LHCN-M2 (cell line): ENCODE results near the gene RFC5. TPM values are rescaled to one million over a fixed set of nuclear protein-coding genes. Genes with fewer than 3 reads are reported as not detected.
"Not testable (repeated sequence)": the region's sequence is repeated elsewhere in the genome, so short reads cannot be mapped to it uniquely, and the experiment has no call there.

Source experiments
- DNase-seq: peaks from one replicate; pipeline ENCODE4 v3.0.0-alpha.2; 2012; ENCODE audit warnings: low read depth
- polyA plus RNA-seq: library from polyadenylated mRNA; unstranded; fragments of >200 nt; gene quantifications from one replicate; pipeline ENCODE4 v1.2.1, GENCODE V29; 2012; ENCODE audit warnings: missing spikeins
- total RNA-seq: library from RNA; depleted of rRNA; stranded (reverse); fragments of >200 nt; gene quantifications from 2 replicates; pipeline ENCODE4 v1.2.3, GENCODE V29; 2014; rRNA removed

RFC5 gene
- 39.2 and 47.5 TPM in 2 replicates for total RNA-seq
- 12.9 TPM for polyA plus RNA-seq

- peak; percentile 95 for DNase-seq
Measured at GRCh38 chr12:118016424-118017264, at the start of gene RFC5. Gene RFC5 (plus strand): TSS chr12:118016703. CDS start chr12:118016828, 125 bp downstream.

- no peak for DNase-seq
Measured at GRCh38 chr12:117967043-117967442, 49.5 kb upstream of the RFC5 start.

- no peak for DNase-seq
Measured at GRCh38 chr12:117967512-117967911, 49.0 kb upstream of the RFC5 start.

GRCh38 chr12:117968151-117968789 lies 48.2 kb upstream of the RFC5 start:
- DNase-seq = no peak

GRCh38 chr12:117968826-117969659 lies 47.5 kb upstream of the RFC5 start, which contains the start of gene KSR2:
Gene KSR2 (minus strand): TSS chr12:117968990. CDS start chr12:117968255, 735 bp downstream.
- DNase-seq = no peak

GRCh38 chr12:117970334-117970733 lies 46.2 kb upstream of the RFC5 start:
- no peak for DNase-seq

GRCh38 chr12:117972301-117972700 lies 44.2 kb upstream of the RFC5 start:
- no peak for DNase-seq

GRCh38 chr12:117975006-117975405 lies 41.5 kb upstream of the RFC5 start:
- no peak for DNase-seq

- DNase-seq = no peak
Measured at GRCh38 chr12:117977373-117977772, 39.1 kb upstream of the RFC5 start.

GRCh38 chr12:117980616-117981015 lies 35.9 kb upstream of the RFC5 start:
- DNase-seq = no peak

- no peak for DNase-seq
Measured at GRCh38 chr12:117981267-117981666, 35.2 kb upstream of the RFC5 start.

- DNase-seq = peak; percentile 19
Measured at GRCh38 chr12:117985182-117985581, 31.3 kb upstream of the RFC5 start.

- DNase-seq = peak; percentile 70
Measured at GRCh38 chr12:117986705-117987469, 29.6 kb upstream of the RFC5 start.

GRCh38 chr12:117994551-117995438 lies 21.7 kb upstream of the RFC5 start:
- DNase-seq = no peak

GRCh38 chr12:117998719-117999118 lies 17.8 kb upstream of the RFC5 start:
- no peak for DNase-seq

GRCh38 chr12:117999806-118000205 lies 16.7 kb upstream of the RFC5 start:
- DNase-seq = not testable (repeated sequence)

- DNase-seq = no peak
Measured at GRCh38 chr12:118010903-118011302, 5.6 kb upstream of the RFC5 start.

GRCh38 chr12:118011377-118011776 lies 5.1 kb upstream of the RFC5 start:
- DNase-seq = no peak

GRCh38 chr12:118011961-118012360 lies 4.5 kb upstream of the RFC5 start:
- no peak for DNase-seq

- DNase-seq = no peak
Measured at GRCh38 chr12:118013283-118013682, 3.2 kb upstream of the RFC5 start.
